SK-N-SH treated with all-trans-retinoic acid at 6 μM for 48 hours (cell line): ENCODE measurements around the gene SLC10A1.

Experiments used
- ATAC-seq: fragments of 200-7000 bp; cut with Tn5 transposase; 3 replicates; pipeline ENCODE4 v1.9.1; 2020; ENCODE audit warnings: mild to moderate bottlenecking, moderate library complexity
- ARNTL ChIP-seq: fragments of 450-650 bp; formaldehyde crosslinking; IDR thresholded peaks from 2 replicates; pipeline ENCODE4 v1.5.0; 2020; ENCODE audit warnings: low read depth, mild to moderate bottlenecking, moderate library complexity, borderline replicate concordance
- CSDC2 ChIP-seq: fragments of 250-450 bp; sonication (Bioruptor Pico); IDR thresholded peaks from 2 replicates; pipeline ENCODE4 v1.5.0; 2020; ENCODE audit warnings: mild to moderate bottlenecking, moderate library complexity
- ESRRG ChIP-seq: fragments of 250-450 bp; sonication (Bioruptor Pico); IDR thresholded peaks from 2 replicates; pipeline ENCODE4 v1.6.1; 2021; ENCODE audit warnings: mild to moderate bottlenecking
- ISL1 ChIP-seq: fragments of 250-450 bp; sonication (Bioruptor Pico); IDR thresholded peaks from 2 replicates; pipeline ENCODE4 v2.1.2; 2022; ENCODE audit warnings: mild to moderate bottlenecking, moderate library complexity
- OSR1 ChIP-seq: fragments of 250-450 bp; sonication (Bioruptor Pico); IDR thresholded peaks from 2 replicates; pipeline ENCODE4 v1.8.0; 2022; ENCODE audit warnings: moderate library complexity, mild to moderate bottlenecking, inconsistent platforms
- SNAI2 ChIP-seq: fragments of 250-450 bp; sonication (Bioruptor Pico); IDR thresholded peaks from 2 replicates; pipeline ENCODE4 v1.5.0; 2020; ENCODE audit warnings: mild to moderate bottlenecking, moderate library complexity
- TOX ChIP-seq: fragments of 250-450 bp; sonication (Bioruptor Pico); IDR thresholded peaks from 2 replicates; pipeline ENCODE4 v1.8.0; 2021; ENCODE audit warnings: mild to moderate bottlenecking, moderate library complexity, borderline replicate concordance
- TSHZ2 ChIP-seq: fragments of 250-450 bp; sonication (Bioruptor Pico); IDR thresholded peaks from 2 replicates; pipeline ENCODE4 v1.5.0; 2020; ENCODE audit warnings: mild to moderate bottlenecking, moderate library complexity
- ZC3H10 ChIP-seq: fragments of 250-450 bp; sonication (Bioruptor Pico); IDR thresholded peaks from 2 replicates; pipeline ENCODE4 v1.5.1; 2021; ENCODE audit warnings: mild to moderate bottlenecking, moderate library complexity
- ZFP3 ChIP-seq: fragments of 250-450 bp; sonication (Bioruptor Pico); IDR thresholded peaks from 2 replicates; pipeline ENCODE4 v1.5.0; 2020; ENCODE audit warnings: mild to moderate bottlenecking, moderate library complexity
- ZFP30 ChIP-seq: fragments of 450-650 bp; formaldehyde crosslinking; IDR thresholded peaks from 2 replicates; pipeline ENCODE4 v1.5.0; 2022; ENCODE audit warnings: mild to moderate bottlenecking, moderate library complexity
- ZNF565 ChIP-seq: fragments of 450-650 bp; formaldehyde crosslinking; conservative IDR thresholded peaks from 2 replicates; pipeline ENCODE4 v1.5.0; 2020; ENCODE audit warnings: low read depth, mild to moderate bottlenecking, moderate library complexity
- ZNF8 ChIP-seq: fragments of 450-650 bp; formaldehyde crosslinking; IDR thresholded peaks from 2 replicates; pipeline ENCODE4 v1.5.0; 2020; ENCODE audit warnings: mild to moderate bottlenecking, moderate library complexity
- TF ChIP-seq, protein P1 (sequence below): fragments of 250-450 bp; sonication (Bioruptor Pico); IDR thresholded peaks from 2 replicates; pipeline ENCODE4 v1.8.0; 2020; ENCODE audit warnings: mild to moderate bottlenecking, moderate library complexity, borderline replicate concordance
- TF ChIP-seq, protein P2 (sequence below): fragments of 250-450 bp; sonication (Bioruptor Pico); IDR thresholded peaks from 2 replicates; pipeline ENCODE4 v1.8.0; 2021; ENCODE audit warnings: low read depth, mild to moderate bottlenecking, moderate library complexity, borderline replicate concordance
- TF ChIP-seq, protein P3 (sequence below): fragments of 250-450 bp; sonication (Bioruptor Pico); IDR thresholded peaks from 2 replicates; pipeline ENCODE4 v1.5.1; 2021; ENCODE audit warnings: mild to moderate bottlenecking, moderate library complexity

SLC10A1 gene

GRCh38 chr14:69797573-69798338 lies 715 bp upstream of the SLC10A1 start:
- ATAC-seq = no peak
- no peak for TF ChIP-seq ZC3H10 (CRISPR knock-in tag)
- TF ChIP-seq, protein P1, sequence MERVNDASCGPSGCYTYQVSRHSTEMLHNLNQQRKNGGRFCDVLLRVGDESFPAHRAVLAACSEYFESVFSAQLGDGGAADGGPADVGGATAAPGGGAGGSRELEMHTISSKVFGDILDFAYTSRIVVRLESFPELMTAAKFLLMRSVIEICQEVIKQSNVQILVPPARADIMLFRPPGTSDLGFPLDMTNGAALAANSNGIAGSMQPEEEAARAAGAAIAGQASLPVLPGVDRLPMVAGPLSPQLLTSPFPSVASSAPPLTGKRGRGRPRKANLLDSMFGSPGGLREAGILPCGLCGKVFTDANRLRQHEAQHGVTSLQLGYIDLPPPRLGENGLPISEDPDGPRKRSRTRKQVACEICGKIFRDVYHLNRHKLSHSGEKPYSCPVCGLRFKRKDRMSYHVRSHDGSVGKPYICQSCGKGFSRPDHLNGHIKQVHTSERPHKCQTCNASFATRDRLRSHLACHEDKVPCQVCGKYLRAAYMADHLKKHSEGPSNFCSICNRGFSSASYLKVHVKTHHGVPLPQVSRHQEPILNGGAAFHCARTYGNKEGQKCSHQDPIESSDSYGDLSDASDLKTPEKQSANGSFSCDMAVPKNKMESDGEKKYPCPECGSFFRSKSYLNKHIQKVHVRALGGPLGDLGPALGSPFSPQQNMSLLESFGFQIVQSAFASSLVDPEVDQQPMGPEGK (CRISPR knock-in tag) = no peak
- no peak for TF ChIP-seq OSR1 (CRISPR knock-in tag)
- TF ChIP-seq ZFP3 (CRISPR knock-in tag) = no peak

- TF ChIP-seq, protein P2, sequence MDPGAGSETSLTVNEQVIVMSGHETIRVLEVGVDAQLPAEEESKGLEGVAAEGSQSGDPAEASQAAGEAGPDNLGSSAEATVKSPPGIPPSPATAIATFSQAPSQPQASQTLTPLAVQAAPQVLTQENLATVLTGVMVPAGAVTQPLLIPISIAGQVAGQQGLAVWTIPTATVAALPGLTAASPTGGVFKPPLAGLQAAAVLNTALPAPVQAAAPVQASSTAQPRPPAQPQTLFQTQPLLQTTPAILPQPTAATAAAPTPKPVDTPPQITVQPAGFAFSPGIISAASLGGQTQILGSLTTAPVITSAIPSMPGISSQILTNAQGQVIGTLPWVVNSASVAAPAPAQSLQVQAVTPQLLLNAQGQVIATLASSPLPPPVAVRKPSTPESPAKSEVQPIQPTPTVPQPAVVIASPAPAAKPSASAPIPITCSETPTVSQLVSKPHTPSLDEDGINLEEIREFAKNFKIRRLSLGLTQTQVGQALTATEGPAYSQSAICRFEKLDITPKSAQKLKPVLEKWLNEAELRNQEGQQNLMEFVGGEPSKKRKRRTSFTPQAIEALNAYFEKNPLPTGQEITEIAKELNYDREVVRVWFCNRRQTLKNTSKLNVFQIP = no peak
- no peak for TF ChIP-seq ESRRG (CRISPR knock-in tag)
- TF ChIP-seq ARNTL = no peak
- no peak for TF ChIP-seq ZFP30
- TF ChIP-seq TSHZ2 (CRISPR knock-in tag) = no peak
- TF ChIP-seq ZNF565 = no peak
- no peak for TF ChIP-seq ZNF8 (CRISPR knock-in tag)
- no peak for TF ChIP-seq TOX (CRISPR knock-in tag)
- TF ChIP-seq ZC3H10 (CRISPR knock-in tag) = no peak
- TF ChIP-seq ISL1 (CRISPR knock-in tag) = no peak
- TF ChIP-seq, all 23 proteins: peak for 0
- ATAC-seq = no peak
These were observed 1.4 kb downstream of the SLC10A1 start for GRCh38 chr14:69795691-69796090.

DNA sequence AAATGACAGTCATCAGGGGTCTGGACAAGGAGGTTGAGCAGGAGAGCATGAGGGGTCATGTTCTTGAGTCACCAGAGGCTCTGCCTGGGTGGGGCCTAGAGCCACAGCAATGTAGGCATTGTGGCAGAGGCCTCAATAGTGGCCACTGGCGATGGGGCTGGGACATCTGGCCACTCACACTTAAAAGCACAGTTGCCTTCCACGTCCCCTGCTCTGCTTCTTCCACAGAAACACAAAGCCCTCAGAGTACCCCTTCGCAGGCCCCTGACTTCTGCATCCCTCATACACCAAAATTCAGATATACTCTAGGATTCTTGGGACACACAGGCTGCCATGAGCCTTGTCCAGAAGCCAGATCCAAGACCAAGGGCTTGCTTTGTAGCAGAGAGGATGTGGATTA lies 2.2 kb downstream of the SLC10A1 start:
- TF ChIP-seq SNAI2 (CRISPR knock-in tag) (no peak), CSDC2 (no peak), TOX (CRISPR knock-in tag) (no peak)
- TF ChIP-seq, protein P2 = no peak
- TF ChIP-seq, protein P3, sequence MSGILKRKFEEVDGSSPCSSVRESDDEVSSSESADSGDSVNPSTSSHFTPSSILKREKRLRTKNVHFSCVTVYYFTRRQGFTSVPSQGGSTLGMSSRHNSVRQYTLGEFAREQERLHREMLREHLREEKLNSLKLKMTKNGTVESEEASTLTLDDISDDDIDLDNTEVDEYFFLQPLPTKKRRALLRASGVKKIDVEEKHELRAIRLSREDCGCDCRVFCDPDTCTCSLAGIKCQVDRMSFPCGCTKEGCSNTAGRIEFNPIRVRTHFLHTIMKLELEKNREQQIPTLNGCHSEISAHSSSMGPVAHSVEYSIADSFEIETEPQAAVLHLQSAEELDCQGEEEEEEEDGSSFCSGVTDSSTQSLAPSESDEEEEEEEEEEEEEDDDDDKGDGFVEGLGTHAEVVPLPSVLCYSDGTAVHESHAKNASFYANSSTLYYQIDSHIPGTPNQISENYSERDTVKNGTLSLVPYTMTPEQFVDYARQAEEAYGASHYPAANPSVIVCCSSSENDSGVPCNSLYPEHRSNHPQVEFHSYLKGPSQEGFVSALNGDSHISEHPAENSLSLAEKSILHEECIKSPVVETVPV = no peak
- no peak for ATAC-seq

- no peak for ATAC-seq
- TF ChIP-seq TSHZ2 (CRISPR knock-in tag) (no peak), SNAI2 (CRISPR knock-in tag) (no peak), ZNF565 (no peak), ISL1 (CRISPR knock-in tag) (no peak), TOX (CRISPR knock-in tag) (no peak), ZFP30 (no peak)
- TF ChIP-seq, protein P3 = no peak
- TF ChIP-seq, protein P2 = no peak
These were observed 4.1 kb downstream of the SLC10A1 start for GRCh38 chr14:69792887-69793421.
